ENCODE results near the gene BRD3. TPM values are rescaled to one million over a fixed set of nuclear protein-coding genes. Genes with fewer than 3 reads are reported as not detected.

The BRD3 gene
- total RNA-seq, 1 experiment from 2014 or later = 47.3 TPM

DNA sequence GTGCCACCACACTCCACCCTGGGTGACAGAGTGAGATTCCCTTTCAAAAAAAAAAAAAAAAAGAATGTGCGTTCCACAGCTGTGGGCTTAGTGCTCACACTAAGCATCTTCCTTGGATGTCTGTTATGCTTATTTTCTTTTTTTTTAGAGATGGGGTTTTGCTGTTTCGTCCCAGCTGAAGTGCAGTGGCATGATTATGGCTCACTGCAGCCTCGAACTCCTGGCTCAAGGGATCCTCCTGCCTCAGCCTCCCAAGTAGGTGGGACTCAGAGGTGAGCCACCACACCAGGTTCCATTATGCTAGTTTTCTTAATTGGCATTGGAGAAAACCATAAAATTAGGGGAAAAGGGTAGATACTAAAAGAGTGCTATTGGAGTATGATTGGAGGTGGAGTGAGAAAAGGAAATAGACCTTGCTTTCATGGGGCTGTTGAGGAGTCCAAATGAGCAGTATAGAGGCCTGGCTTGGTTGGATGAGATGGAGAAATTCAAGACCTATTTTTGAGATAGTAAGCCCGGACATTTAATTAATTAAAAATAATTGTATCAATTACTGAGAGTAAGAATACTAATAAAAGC is 43.5 kb downstream of the BRD3 start:
- intact Hi-C loops (cut with micrococcal nuclease; ENCODE audit: unreplicated experiment) = loop anchor here (2.0 kb wide), 3 partner anchors 32 to 140 kb away; partner anchors contain the start of genes RNU6ATAC and VAV2
- Histone ChIP-seq H4K20me1 (ENCODE audit: insufficient read depth) (no peaks in the 10 kb centered on the region), H3K27me3 (ENCODE audit: insufficient read depth, low read depth) (no peaks in the 10 kb centered on the region), H3F3A (ENCODE audit: insufficient read depth, low read depth) (peaks cover 12% of the 10 kb centered on the region; the same call in 1 of the 2 replicates), H3K4me2 (peak overlapping the region; percentile 78), H3K9me3 (ENCODE audit: insufficient read depth, low read depth) (no peaks in the 10 kb centered on the region), H3K36me3 (ENCODE audit: low read depth) (no peaks in the 10 kb centered on the region), H3K27ac (no peak overlapping the region), H3K4me3 (peak overlapping the region; percentile 39; the same call in 1 of the 2 replicates), H3K4me1 (replicated peaks; ENCODE audit: insufficient read depth) (peaks cover 10% of the 10 kb centered on the region), H2AFZ (0 out of 2 replicates have a peak overlapping the region, but pooled peaks have one; percentile 61), H3K79me2 (ENCODE audit: low read depth) (no peaks in the 10 kb centered on the region), H3K9me2 (ENCODE audit: insufficient read depth) (no peaks in the 10 kb centered on the region)
- CTCF ChIA-PET = interaction anchor here (0.6 to 1.7 kb wide), 9 partner anchors 29 to 388 kb away, joined by 3 to 13 read pairs (median 6); no protein-coding TSS in a partner anchor
- no TSS peak for BruUV-seq (replicated peaks)
- DNase-seq = no peak
- TF ChIP-seq CTCF (conservative IDR thresholded peaks at IDR 0.05) (no peak), EZH2 (IDR thresholded peaks at IDR 0.05; ENCODE audit: low read depth) (no peak)
- POLR2A ChIA-PET (ENCODE audit: unreplicated experiment) = interaction anchor here (0.6 to 1.2 kb wide), 5 partner anchors 14 to 565 kb away, joined by 4 to 28 read pairs (median 17); no protein-coding TSS in a partner anchor

- peak overlapping the region; percentile 46 for H3K27ac ChIP-seq
- BruUV-seq (replicated peaks) = no TSS peak
- intact Hi-C loops (cut with micrococcal nuclease; ENCODE audit: unreplicated experiment) = no loop called here
- TF ChIP-seq CTCF (conservative IDR thresholded peaks at IDR 0.05) = no peak
- H3K9me2 ChIP-seq (ENCODE audit: insufficient read depth) = no peaks in the 10 kb centered on the region
- no peak overlapping the region for H2AFZ ChIP-seq
- no peak overlapping the region for H3K4me3 ChIP-seq
- peak overlapping the region; percentile 34 for H3K4me2 ChIP-seq
- no peaks in the 10 kb centered on the region for H3K27me3 ChIP-seq (ENCODE audit: insufficient read depth, low read depth)
- POLR2A ChIA-PET (ENCODE audit: unreplicated experiment) = no interaction called here
- H3F3A ChIP-seq (ENCODE audit: insufficient read depth, low read depth) = peaks cover 7% of the 10 kb centered on the region
- peaks cover 14% of the 10 kb centered on the region for H3K4me1 ChIP-seq (replicated peaks; ENCODE audit: insufficient read depth)
- peak; percentile 28 to 91 for DNase-seq
- H3K36me3 ChIP-seq (ENCODE audit: low read depth) = no peaks in the 10 kb centered on the region
- no peaks in the 10 kb centered on the region for H4K20me1 ChIP-seq (ENCODE audit: insufficient read depth)
- no peaks in the 10 kb centered on the region for H3K79me2 ChIP-seq (ENCODE audit: low read depth)
- CTCF ChIA-PET = interaction anchor here (0.7 kb wide), 1 partner anchor 21 kb away, joined by 4 read pairs; no protein-coding TSS in a partner anchor
- H3K9me3 ChIP-seq (ENCODE audit: insufficient read depth, low read depth) = no peaks in the 10 kb centered on the region
Measured at GRCh38 chr9:134014946-134015345, 52.9 kb downstream of the BRD3 start.

DNA sequence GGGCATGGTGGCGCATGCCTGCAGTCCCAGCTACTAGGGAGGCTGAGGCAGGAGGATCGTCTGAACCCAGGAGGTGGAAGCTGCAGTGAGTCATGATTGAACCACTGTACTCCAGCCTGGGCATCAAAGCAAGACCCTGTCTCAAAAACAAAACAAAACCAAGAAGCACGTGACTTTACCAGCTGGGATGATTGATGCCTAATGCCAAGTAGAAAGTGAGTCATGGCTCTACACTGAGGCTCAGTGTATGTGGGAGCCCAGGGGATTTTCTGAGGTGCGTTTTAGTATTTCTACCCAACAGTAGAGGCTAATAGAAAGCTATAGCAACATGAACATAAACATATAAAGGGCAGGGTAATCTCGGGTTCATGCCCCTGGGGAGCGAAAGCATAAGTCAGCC is 56.4 kb downstream of the BRD3 start:
- Histone ChIP-seq H2AFZ (no peak overlapping the region), H3K27ac (no peak overlapping the region), H3K36me3 (ENCODE audit: low read depth) (no peaks in the 10 kb centered on the region), H3K9me3 (ENCODE audit: insufficient read depth, low read depth) (no peaks in the 10 kb centered on the region), H3K4me3 (no peak overlapping the region), H3K4me2 (no peak overlapping the region), H3K9me2 (ENCODE audit: insufficient read depth) (no peaks in the 10 kb centered on the region), H4K20me1 (ENCODE audit: insufficient read depth) (no peaks in the 10 kb centered on the region), H3K4me1 (replicated peaks; ENCODE audit: insufficient read depth) (peaks cover 14% of the 10 kb centered on the region), H3F3A (ENCODE audit: insufficient read depth, low read depth) (peaks cover 7% of the 10 kb centered on the region), H3K27me3 (ENCODE audit: insufficient read depth, low read depth) (peaks cover 3% of the 10 kb centered on the region; the same call in 1 of the 2 replicates), H3K79me2 (ENCODE audit: low read depth) (no peaks in the 10 kb centered on the region)
- intact Hi-C loops (cut with micrococcal nuclease; ENCODE audit: unreplicated experiment) = no loop called here
- ChIA-PET CTCF (no interaction called here), POLR2A (ENCODE audit: unreplicated experiment) (no interaction called here)
- no peak for DNase-seq
- no TSS peak for BruUV-seq (replicated peaks)
- TF ChIP-seq EZH2 (IDR thresholded peaks at IDR 0.05; ENCODE audit: low read depth) (no peak), CTCF (conservative IDR thresholded peaks at IDR 0.05) (no peak)
